WTC11 (cell line): ENCODE measurements around the gene CLTCL1. TPM values are rescaled to one million over a fixed set of nuclear protein-coding genes. Genes with fewer than 3 reads are reported as not detected.

Experiments
- ATAC-seq: fragments of 200-7000 bp; cut with Tn5 transposase; 2 replicates; pipeline ENCODE4 v1.10.0; 2021; ENCODE audit warnings: mild to moderate bottlenecking, moderate library complexity
- CTCF ChIA-PET: fragments of 300-600 bp; sonication (Branson Sonifier 250); formaldehyde crosslinking; loops from one replicate; lab custom pipeline; 2021; ENCODE audit warnings: antibody characterized with exemption; lab: Charles Lee
- POLR2A ChIA-PET: fragments of 350-600 bp; sonication (Branson Sonifier 250); formaldehyde crosslinking; loops from one replicate; lab custom pipeline; 2021; ENCODE audit warnings: antibody characterized with exemption; lab: Charles Lee
- DNase-seq: peaks from one replicate; pipeline ENCODE4 v3.0.0; 2021; ENCODE audit warnings: low spot score
- H3K27ac Mint-ChIP-seq: 2 replicates; pipeline ENCODE4 v1.8.0; 2021; ENCODE audit warnings: mixed read lengths
- H3K27me3 Mint-ChIP-seq: 2 replicates; pipeline ENCODE4 v1.8.0; 2021; ENCODE audit warnings: low read depth, mild to moderate bottlenecking, moderate library complexity, mixed read lengths
- H3K36me3 Mint-ChIP-seq: 2 replicates; pipeline ENCODE4 v1.8.0; 2021; ENCODE audit warnings: mixed read lengths
- H3K4me1 Mint-ChIP-seq: 2 replicates; pipeline ENCODE4 v1.8.0; 2022; ENCODE audit warnings: mixed read lengths
- H3K4me3 Mint-ChIP-seq: 2 replicates; pipeline ENCODE4 v1.8.0; 2021; ENCODE audit warnings: mild to moderate bottlenecking, moderate library complexity, mixed read lengths
- H3K9me3 Mint-ChIP-seq: 2 replicates; pipeline ENCODE4 v1.8.0; 2021; ENCODE audit warnings: mixed read lengths
- ESRRA ChIP-seq: sonication (generic); formaldehyde crosslinking; IDR thresholded peaks from 2 replicates; pipeline ENCODE4 v1.8.1; 2022; ENCODE audit warnings: mild to moderate bottlenecking, missing genetic modification reagents, borderline replicate concordance
- FOXJ3 ChIP-seq: sonication (generic); formaldehyde crosslinking; IDR thresholded peaks from 2 replicates; pipeline ENCODE4 v1.9.0; 2021; ENCODE audit warnings: missing genetic modification reagents, mild to moderate bottlenecking, borderline replicate concordance
- FOXP1 ChIP-seq: sonication (generic); formaldehyde crosslinking; IDR thresholded peaks from 2 replicates; pipeline ENCODE4 v1.8.0; 2022; ENCODE audit warnings: missing genetic modification reagents, mild to moderate bottlenecking, moderate library complexity, borderline replicate concordance
- FOXP4 ChIP-seq: sonication (generic); formaldehyde crosslinking; IDR thresholded peaks from 2 replicates; pipeline ENCODE4 v1.8.0; 2022; ENCODE audit warnings: mild to moderate bottlenecking, missing genetic modification reagents
- JUN ChIP-seq: sonication (generic); formaldehyde crosslinking; IDR thresholded peaks from 2 replicates; pipeline ENCODE4 v1.8.0; 2023; ENCODE audit warnings: mild to moderate bottlenecking, missing genetic modification reagents
- NFATC4 ChIP-seq: fragments of 250-450 bp; sonication (Bioruptor Pico); IDR thresholded peaks from 2 replicates; pipeline ENCODE4 v1.9.0; 2021; ENCODE audit warnings: mild to moderate bottlenecking
- NR3C1 ChIP-seq: sonication (generic); formaldehyde crosslinking; conservative IDR thresholded peaks from 2 replicates; pipeline ENCODE4 v1.8.1; 2023; ENCODE audit warnings: low read depth, mild to moderate bottlenecking, missing genetic modification reagents
- PRDM15 ChIP-seq: sonication (generic); formaldehyde crosslinking; IDR thresholded peaks from 2 replicates; pipeline ENCODE4 v1.8.0; 2022; ENCODE audit warnings: missing genetic modification reagents
- PRRX2 ChIP-seq: fragments of 250-450 bp; sonication (Bioruptor Pico); IDR thresholded peaks from 2 replicates; pipeline ENCODE4 v1.8.0; 2021; ENCODE audit warnings: mild to moderate bottlenecking
- TP53 ChIP-seq: sonication (generic); formaldehyde crosslinking; IDR thresholded peaks from 2 replicates; pipeline ENCODE4 v1.8.1; 2023; ENCODE audit warnings: mild to moderate bottlenecking, missing genetic modification reagents
- ZNF121 ChIP-seq: sonication (generic); formaldehyde crosslinking; IDR thresholded peaks from 2 replicates; pipeline ENCODE4 v1.8.0; 2023; ENCODE audit warnings: missing genetic modification reagents
- ZNF281 ChIP-seq: sonication (generic); formaldehyde crosslinking; IDR thresholded peaks from 2 replicates; pipeline ENCODE4 v1.8.0; 2023; ENCODE audit warnings: mild to moderate bottlenecking, missing genetic modification reagents
- ZNF416 ChIP-seq: fragments of 250-450 bp; sonication (Bioruptor Pico); IDR thresholded peaks from 2 replicates; pipeline ENCODE4 v1.9.0; 2021; ENCODE audit warnings: mild to moderate bottlenecking, inconsistent platforms
- total RNA-seq: library from RNA; stranded (reverse); gene quantifications from 3 replicates; pipeline ENCODE4 v1.2.3, GENCODE V29; 2021
- TF ChIP-seq, protein P1 (sequence below): fragments of 250-450 bp; sonication (Bioruptor Pico); IDR thresholded peaks from 2 replicates; pipeline ENCODE4 v1.8.0; 2021; ENCODE audit warnings: mild to moderate bottlenecking
- TF ChIP-seq, protein P2 (sequence below): sonication (generic); formaldehyde crosslinking; IDR thresholded peaks from 2 replicates; pipeline ENCODE4 v1.8.0; 2022; ENCODE audit warnings: mild to moderate bottlenecking, missing genetic modification reagents
- TF ChIP-seq, protein P3 (sequence below): sonication (generic); formaldehyde crosslinking; IDR thresholded peaks from 2 replicates; pipeline ENCODE4 v1.8.1; 2023; ENCODE audit warnings: mild to moderate bottlenecking, missing genetic modification reagents, moderate library complexity
- TF ChIP-seq, protein P4 (sequence below): fragments of 200-600 bp; IDR thresholded peaks from 2 replicates; pipeline ENCODE4 v1.8.0; 2022; ENCODE audit warnings: antibody characterized with exemption
- TF ChIP-seq, protein P5 (sequence below): fragments of 250-450 bp; sonication (Bioruptor Pico); IDR thresholded peaks from 2 replicates; pipeline ENCODE4 v2.1.2; 2022; ENCODE audit warnings: mild to moderate bottlenecking, moderate library complexity

The CLTCL1 gene
- total RNA-seq, 1 experiment from 2014 or later, result 15.5 TPM

DNA sequence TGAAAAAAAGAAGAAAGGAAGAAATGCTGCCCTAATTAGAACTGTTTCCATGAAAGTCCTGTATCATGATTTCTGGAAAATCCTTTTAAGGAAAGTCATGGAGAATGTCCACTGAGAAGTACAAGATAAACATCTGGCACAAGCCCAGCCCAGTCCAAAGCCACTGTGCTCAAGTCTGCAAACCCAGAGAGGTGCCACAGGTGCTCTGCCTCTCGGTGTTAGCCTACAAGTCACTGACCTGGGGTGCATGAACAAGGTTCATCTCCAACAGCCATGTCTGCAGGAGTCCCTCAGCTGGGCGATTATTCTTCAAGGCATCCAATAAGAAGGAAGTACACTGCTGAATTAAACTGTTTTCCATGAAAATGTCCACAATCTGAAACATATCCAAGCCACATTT lies 61.9 kb downstream of the CLTCL1 start (continued):
- TF ChIP-seq PRDM15 (no peak), PRRX2 (CRISPR knock-in tag) (no peak), ZNF121 (CRISPR knock-in tag) (no peak)
- TF ChIP-seq, protein P1, sequence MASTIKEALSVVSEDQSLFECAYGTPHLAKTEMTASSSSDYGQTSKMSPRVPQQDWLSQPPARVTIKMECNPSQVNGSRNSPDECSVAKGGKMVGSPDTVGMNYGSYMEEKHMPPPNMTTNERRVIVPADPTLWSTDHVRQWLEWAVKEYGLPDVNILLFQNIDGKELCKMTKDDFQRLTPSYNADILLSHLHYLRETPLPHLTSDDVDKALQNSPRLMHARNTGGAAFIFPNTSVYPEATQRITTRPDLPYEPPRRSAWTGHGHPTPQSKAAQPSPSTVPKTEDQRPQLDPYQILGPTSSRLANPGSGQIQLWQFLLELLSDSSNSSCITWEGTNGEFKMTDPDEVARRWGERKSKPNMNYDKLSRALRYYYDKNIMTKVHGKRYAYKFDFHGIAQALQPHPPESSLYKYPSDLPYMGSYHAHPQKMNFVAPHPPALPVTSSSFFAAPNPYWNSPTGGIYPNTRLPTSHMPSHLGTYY, result no peak

GRCh38 chr22:19228179-19228578 lies 63.3 kb downstream of the CLTCL1 start:
- Mint-ChIP-seq H3K9me3 (peaks cover 8% of the 10 kb centered on the region), H3K27me3 (no peaks in the 10 kb centered on the region), H3K36me3 (peaks cover 55% of the 10 kb centered on the region), H3K4me1 (no peaks in the 10 kb centered on the region), H3K4me3 (no peak overlapping the region), H3K27ac (no peak overlapping the region)
- DNase-seq, result no peak
- ChIA-PET POLR2A (no interaction called here), CTCF (no interaction called here)
- no peak for ATAC-seq
- TF ChIP-seq NR3C1 (CRISPR knock-in tag) (no peak), TP53 (CRISPR knock-in tag) (no peak), FOXJ3 (CRISPR knock-in tag) (no peak), ESRRA (no peak), NFATC4 (no peak), FOXP1 (CRISPR knock-in tag) (no peak), ZNF416 (CRISPR knock-in tag) (no peak), ZNF281 (CRISPR knock-in tag) (no peak), PRDM15 (no peak), FOXP4 (CRISPR knock-in tag) (no peak), JUN (CRISPR knock-in tag) (no peak)
- TF ChIP-seq, protein P2, sequence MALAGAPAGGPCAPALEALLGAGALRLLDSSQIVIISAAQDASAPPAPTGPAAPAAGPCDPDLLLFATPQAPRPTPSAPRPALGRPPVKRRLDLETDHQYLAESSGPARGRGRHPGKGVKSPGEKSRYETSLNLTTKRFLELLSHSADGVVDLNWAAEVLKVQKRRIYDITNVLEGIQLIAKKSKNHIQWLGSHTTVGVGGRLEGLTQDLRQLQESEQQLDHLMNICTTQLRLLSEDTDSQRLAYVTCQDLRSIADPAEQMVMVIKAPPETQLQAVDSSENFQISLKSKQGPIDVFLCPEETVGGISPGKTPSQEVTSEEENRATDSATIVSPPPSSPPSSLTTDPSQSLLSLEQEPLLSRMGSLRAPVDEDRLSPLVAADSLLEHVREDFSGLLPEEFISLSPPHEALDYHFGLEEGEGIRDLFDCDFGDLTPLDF (CRISPR knock-in tag), result no peak
- TF ChIP-seq, protein P3, sequence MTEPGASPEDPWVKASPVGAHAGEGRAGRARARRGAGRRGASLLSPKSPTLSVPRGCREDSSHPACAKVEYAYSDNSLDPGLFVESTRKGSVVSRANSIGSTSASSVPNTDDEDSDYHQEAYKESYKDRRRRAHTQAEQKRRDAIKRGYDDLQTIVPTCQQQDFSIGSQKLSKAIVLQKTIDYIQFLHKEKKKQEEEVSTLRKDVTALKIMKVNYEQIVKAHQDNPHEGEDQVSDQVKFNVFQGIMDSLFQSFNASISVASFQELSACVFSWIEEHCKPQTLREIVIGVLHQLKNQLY (CRISPR knock-in tag), result no peak
- TF ChIP-seq, protein P4, sequence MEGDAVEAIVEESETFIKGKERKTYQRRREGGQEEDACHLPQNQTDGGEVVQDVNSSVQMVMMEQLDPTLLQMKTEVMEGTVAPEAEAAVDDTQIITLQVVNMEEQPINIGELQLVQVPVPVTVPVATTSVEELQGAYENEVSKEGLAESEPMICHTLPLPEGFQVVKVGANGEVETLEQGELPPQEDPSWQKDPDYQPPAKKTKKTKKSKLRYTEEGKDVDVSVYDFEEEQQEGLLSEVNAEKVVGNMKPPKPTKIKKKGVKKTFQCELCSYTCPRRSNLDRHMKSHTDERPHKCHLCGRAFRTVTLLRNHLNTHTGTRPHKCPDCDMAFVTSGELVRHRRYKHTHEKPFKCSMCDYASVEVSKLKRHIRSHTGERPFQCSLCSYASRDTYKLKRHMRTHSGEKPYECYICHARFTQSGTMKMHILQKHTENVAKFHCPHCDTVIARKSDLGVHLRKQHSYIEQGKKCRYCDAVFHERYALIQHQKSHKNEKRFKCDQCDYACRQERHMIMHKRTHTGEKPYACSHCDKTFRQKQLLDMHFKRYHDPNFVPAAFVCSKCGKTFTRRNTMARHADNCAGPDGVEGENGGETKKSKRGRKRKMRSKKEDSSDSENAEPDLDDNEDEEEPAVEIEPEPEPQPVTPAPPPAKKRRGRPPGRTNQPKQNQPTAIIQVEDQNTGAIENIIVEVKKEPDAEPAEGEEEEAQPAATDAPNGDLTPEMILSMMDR, result no peak
- TF ChIP-seq, protein P5, sequence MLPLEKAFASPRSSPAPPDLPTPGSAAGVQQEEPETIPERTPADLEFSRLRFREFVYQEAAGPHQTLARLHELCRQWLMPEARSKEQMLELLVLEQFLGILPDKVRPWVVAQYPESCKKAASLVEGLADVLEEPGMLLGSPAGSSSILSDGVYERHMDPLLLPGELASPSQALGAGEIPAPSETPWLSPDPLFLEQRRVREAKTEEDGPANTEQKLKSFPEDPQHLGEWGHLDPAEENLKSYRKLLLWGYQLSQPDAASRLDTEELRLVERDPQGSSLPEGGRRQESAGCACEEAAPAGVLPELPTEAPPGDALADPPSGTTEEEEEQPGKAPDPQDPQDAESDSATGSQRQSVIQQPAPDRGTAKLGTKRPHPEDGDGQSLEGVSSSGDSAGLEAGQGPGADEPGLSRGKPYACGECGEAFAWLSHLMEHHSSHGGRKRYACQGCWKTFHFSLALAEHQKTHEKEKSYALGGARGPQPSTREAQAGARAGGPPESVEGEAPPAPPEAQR (CRISPR knock-in tag), result no peak
